ENCODE measurements around the gene AKR7A3.
"Not testable (repeated sequence)": the region's sequence is repeated elsewhere in the genome, so short reads cannot be mapped to it uniquely, and the experiment has no call there.

The AKR7A3 gene

DNA sequence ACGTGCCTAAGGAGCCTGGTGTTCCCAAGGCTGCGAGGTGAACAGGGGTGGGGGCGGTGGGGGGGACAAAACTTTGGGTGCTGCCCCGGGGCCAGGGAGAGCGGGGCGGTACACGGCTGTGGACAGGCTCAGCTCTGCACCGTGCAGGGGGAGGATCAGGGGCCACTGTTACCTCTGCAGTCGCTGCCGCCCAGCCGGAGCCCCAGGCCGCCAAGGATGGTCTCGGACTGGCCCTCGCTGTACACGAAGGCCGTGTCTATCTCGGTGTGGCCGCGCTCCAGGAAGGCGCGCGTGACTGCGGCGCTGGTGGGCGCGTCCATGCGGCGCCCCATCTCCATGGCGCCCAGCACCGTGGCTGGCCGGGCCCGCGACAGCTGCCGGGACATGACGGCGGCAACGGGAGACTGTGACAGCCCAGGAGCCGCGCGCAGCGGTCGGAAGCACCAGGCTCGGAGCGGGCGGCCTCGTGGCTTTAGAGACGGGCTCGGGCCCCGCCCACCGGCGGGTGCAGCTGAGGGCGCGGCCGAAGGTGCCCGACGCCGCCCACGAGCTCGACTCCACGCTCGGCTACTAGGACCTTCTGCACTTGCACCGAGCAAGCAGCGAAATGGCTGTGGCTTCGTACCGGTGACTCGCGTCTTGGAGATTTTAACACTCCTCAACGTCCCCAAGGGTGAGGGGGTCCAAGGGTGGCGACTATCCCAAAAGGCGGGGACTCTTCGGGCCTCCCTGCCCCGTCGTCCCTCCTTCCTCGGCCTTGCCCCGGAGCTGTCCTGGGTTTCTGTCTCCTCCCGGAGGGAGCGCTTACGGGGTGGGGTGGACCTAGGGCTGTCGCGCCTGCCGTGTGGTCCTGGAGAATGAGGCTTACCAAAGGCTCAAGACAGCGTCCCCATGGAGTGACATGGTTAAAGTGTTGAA, at the start of gene AKR7A3:
TSS of gene AKR7A3 (minus strand) at position 447 of the 918 bp plus-strand sequence. CDS start at position 386, 61 bp downstream.
- DNase-seq (ENCODE audit: low read depth, low spot score); H3K27ac ChIP-seq: not testable (repeated sequence)

DNA sequence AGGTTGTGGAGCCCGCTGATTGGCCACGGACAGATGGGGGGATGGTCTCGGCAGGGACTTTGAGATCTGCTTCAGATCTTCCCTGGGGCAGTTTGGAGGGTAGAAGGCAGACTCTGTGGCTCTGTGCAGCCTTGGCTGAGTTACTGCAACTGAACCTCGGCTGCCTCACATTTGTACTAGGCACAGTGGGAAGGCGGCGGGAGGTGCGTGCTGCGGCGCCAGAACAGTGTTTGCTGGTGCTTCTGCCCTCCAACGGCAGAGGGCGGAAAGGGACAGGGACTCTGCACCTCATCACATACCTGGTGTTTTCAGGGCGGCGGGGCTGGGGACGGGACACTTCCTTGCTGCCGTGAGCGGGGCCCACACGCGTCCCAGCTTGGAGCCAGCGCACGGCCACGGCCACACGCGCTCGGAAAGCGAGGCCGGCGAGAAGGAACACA, 49.8 kb upstream of the AKR7A3 start:
- no peak overlapping the region for H3K27ac ChIP-seq
- no peak for DNase-seq (ENCODE audit: low read depth, low spot score)

DNA sequence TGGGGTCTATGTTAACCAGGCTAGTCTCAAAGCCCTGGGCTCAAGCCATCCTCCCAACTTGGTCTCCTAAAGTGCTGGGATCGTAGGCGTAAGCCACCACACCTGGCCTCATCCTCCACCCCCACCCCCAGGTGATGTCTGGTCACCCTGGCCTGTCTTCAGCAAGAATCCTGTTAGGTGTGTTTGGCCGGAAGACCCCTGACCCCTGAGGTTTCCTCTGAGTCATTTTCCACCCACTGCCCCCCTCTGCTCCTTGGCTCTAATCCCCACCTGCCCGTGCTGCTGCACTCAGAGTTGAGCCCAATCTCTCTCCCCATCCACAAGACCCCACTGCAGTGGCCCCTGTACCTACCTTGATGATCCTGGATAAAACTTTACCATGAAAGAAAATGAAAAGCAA, 48.7 kb upstream of the AKR7A3 start:
- DNase-seq (ENCODE audit: low read depth, low spot score), result no peak
- H3K27ac ChIP-seq, result no peak overlapping the region

DNA sequence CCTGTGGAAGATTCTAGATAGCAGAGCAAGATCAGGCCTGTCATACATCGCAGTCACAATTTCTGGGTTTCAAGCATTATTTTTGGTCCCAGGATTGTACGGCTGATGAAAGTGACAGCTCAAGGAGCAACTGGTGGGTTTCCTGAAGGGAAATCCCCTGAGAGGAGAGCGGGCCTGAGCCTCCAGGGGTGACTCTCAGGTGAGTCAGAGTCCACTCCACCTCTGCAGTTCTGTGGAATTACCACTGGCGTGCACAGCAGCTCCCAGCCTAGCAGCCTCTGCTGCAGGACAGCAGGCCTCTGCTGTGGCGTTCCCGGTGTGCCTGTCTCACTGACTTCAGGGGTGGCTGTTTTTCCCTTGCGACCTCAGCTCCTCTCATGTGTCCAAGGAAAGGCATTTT, 48.0 kb upstream of the AKR7A3 start:
- H3K27ac ChIP-seq, result no peak overlapping the region
- no peak for DNase-seq (ENCODE audit: low read depth, low spot score)

DNA sequence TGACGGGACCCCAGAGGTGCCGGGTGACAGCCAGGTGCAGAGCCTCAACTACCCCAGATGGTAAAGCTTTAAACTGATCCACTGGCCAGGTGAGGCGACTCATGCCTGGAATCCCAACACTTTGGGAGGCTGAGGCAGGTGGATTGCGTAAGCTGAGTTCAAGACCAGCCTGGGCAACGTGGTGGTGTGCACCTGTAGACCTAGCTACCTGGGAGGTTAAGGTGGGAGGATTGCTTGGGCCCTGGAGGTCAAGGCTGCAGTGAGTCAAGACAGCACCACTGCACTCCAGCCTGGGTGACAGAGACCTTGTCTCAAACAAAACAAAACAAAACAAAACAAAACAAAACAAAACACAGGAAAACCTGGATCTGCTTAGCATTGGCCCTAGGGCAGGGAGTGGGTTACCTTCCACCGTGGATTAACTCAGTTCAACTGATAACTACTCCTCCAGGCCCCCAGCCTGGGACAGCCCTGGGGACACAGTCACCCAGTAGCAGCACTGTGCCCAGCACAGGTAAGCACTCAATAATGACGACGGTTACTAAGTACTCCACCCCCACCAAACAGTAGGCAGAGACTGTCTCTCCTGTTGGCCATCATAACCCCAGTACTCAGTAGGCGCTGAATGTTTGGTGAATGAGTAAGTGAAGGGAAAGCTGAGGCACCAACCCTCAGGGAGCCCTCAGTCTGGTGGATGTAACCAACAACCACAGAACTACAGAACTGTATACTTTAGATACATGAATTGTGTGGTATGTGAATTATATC, 45.2 kb upstream of the AKR7A3 start:
- DNase-seq (ENCODE audit: low read depth, low spot score), result no peak
- no peak overlapping the region for H3K27ac ChIP-seq

DNA sequence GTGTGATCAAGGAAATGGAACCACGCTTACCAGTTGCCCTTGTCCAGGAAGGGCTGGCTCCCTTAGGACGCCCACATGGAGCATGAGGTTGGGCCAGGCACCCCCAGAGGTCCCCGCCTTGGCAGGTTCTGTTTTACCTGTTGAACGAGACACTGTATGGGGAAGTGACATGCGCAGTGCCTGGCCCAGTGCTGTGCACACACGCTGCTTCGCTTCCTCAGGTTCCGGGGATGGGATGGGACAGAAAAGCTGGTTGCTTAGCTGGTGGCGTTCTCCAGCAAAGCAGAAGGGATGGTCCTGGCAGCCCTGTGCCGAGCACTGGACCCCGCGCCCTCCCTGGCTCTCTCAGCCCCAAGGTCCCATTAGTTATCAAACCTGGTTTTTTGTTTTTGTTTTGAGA, 44.3 kb upstream of the AKR7A3 start:
- DNase-seq (ENCODE audit: low read depth, low spot score), result no peak
- no peak overlapping the region for H3K27ac ChIP-seq

DNA sequence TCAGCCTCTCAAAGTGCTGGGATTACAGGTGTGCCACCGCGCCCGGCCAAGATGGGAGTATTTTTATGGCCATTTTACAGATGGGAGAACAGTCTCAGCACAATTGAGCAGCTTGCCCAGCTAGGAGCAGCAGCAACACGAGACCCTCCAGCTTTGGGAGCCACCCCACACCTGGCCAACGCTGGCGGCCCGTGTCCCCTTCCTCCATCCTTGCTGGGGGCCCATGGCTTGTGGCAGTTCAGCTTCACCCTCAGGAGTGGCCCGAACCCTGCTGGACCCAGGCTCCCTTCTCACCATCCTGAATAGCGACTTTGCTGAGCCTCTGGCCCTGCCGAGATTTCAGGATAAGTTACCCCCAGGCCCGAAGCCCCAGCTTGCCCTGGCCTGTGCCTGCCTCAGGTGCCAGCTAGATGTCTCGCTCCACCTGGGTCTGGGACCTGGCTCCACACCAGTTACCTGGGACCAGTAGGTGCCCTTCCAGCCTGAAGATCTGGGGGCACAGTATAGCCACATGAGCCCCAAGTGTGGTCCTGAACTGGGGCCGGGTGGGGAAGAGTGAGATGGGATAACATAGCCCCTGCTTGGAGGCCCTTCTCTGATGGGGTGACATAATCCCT, 42.8 kb upstream of the AKR7A3 start:
- DNase-seq (ENCODE audit: low read depth, low spot score), result no peak

DNA sequence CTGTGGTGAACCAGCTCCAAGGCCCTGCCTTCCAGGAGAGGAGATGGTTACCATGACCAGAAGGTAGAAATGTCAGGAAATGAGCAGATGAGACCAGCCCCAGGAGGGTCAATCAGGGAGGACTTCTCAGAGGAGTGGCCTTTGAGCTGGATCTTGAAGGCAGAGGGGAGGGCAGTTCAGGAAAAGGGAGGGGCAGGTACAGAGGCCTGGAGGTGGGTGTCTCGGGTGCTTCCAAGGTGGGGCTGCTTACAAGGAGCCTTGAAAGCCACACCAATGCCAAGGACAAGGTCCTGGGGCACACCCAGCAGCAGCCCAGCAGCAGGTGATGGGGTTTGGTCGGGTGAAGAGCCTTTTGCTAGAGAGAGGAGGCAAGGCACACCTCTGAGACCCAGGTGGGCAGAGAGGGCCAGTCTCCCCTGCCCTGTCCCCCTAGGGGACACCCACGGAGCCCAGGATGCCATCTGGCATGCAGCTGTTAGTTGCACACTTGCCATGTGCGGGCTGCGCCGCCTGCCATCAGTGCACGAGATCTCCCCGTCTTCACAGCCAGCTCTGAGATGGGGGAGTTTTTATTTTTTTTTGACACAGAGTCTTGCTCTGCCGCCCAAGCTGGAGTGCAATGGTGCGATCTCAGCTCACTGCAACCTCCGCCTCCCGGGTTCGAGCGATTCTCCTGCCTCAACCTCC, 42.0 kb upstream of the AKR7A3 start:
- DNase-seq (ENCODE audit: low read depth, low spot score), result no peak
- no peak overlapping the region for H3K27ac ChIP-seq

More for the DNA sequence above, 42.8 kb upstream of the AKR7A3 start:
- no peak overlapping the region for H3K27ac ChIP-seq

DNA sequence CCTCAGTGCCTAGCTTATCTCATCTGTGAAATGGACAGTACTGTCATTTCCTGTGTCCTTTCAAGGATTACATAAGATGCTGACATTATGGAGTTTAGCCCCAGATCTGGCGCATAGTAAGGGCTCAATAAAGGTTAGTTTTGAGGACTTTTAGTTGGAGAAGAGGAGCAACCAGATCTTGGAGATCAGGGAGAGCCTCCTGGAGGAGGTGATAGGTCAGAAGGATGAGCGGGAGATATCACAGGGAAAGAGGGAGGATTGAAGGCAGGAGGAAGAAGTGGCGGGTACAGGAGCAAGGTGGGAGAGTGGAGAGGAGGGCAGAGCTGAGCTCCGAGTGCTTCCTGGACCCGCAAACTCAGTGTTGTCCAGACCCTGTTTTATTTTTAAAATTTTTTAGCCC, 41.0 kb upstream of the AKR7A3 start:
- DNase-seq (ENCODE audit: low read depth, low spot score), result no peak
- H3K27ac ChIP-seq, result no peak overlapping the region

DNA sequence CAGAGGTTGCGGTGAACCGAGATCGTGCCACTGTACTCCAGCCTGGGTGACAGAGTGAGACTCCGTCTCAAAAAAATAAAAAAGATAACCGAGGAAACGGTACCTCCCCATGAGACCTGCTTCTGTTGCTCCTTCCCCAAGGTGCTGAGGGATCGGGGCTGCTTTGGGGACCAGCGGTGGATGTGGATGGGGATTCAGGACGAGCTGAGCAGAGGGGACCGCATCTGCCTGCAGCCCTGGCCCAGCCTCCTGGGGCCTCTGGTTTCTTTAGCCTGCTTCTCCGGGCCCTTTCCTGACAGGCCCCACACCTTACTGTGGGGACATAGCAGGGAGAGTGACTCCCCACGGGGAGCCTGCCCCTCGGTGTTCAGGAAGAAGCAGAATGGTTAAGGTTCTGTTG, 40.6 kb upstream of the AKR7A3 start:
- H3K27ac ChIP-seq, result no peak overlapping the region
- no peak for DNase-seq (ENCODE audit: low read depth, low spot score)

DNA sequence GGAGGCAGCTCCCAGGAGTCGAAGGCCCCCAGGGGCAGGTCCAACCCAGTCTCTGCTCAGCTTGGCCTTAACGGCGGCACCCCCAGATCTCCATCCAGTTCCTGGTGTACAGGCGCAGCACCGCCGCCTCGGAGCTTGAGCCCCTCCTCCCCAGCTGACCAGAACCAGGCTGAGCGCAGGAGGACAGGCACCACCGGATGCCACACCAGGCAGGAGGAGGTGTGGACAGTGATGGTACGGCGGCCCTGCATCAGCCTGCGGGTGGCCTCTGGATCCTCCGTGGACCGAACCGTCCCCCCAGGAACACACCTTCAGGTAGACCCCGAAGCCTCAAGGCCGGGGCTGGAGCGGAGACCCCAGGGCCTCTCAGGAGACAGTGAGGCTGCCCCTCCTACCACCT, 39.9 kb upstream of the AKR7A3 start:
- H3K27ac ChIP-seq, result no peak overlapping the region
- no peak for DNase-seq (ENCODE audit: low read depth, low spot score)

DNA sequence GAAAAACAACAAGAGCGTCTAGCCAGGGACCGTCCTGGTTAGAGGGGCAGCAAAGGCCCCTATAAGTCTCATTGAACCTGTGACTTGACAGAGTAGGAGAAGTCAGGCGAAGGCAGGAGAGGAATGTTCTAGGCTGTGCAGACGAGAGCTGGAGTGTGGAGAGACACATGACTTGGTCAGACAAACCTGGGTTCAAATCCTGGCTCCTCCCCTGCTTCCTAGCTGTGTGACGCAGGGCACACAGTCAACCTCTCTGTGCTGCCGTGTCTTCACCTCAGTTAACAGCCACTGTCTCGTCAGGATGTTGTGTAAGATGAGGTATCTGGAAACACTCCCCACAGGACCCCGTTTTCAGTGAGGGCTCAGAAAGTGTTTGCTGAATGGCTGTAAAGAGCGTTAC, 39.2 kb upstream of the AKR7A3 start:
- DNase-seq (ENCODE audit: low read depth, low spot score), result no peak

DNA sequence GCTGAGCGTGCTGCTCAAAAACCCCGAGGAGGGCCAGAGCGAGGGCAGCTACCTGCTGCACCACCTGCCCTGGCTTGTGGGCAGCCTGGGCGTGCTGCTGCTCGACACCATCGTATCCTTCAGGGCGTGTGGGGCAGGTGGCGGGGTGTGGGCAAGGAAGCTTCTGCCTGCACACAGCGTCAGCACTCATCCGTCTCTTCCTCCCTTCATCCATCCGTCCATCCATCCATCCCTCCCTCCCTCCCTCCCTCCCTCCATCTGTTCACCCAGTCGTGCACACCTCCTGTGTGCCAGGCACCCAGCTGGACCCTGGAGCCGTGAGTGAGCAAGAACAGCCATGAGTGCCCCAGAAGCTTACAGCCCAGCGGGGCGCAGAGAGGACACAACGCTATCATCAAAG, 38.7 kb upstream of the AKR7A3 start:
- no peak overlapping the region for H3K27ac ChIP-seq
- no peak for DNase-seq (ENCODE audit: low read depth, low spot score)

More for the DNA sequence above, 39.2 kb upstream of the AKR7A3 start:
- H3K27ac ChIP-seq, result no peak overlapping the region

DNA sequence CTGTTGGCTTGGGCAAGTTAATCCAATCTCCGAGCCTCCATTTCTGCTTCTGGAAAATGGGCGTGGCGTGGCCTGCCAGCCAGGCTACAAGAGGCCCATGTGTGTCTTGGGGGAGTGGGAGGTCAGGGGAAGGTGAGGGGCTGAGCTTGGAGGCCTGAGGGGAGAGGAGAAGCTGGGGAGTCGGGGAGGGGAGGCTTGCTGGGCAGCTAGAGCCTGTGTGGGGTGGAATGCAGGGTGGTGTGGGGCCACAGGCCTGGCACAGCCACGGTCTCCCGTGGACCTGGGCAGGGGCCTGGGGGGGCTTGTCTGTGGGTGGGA, 38.1 kb upstream of the AKR7A3 start:
- DNase-seq (ENCODE audit: low read depth, low spot score), result no peak
- no peak overlapping the region for H3K27ac ChIP-seq

DNA sequence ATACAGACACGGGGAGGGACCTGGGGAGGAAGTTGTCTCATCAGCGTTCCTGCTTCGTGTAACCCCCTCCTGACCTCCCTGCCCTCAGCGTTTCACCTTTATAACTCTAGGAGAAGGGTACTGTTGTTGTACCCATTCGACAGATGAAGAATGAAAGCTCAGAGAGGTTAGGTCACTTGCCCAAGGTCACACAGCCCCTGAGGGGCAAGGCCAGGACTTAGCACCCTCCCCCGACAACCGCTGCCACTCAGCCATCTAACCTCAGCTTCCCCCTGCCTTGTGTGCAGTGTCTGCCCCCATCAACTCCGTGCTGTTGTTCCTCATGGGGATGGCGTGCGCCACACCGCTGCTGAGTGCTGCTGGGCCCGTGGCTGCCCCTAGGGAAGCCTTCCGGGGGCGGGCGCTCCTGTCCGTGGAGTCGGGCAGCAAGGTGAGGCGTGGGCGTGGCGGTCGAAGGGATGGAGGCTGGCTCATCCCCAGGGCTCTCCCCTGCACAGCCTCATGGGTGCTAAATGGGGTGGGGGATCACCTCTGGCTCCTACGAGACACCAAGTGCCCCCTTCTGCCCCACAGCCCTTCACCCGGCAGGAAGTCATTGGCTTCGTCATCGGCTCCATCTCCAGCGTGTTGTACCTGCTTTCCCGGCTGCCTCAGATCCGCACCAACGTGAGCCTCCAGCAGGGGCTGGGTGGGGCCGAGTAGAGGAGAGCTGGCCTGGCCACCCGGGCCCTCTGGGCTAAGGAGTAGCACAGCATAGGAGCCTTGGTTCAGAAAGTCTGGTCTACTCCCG, 37.6 kb upstream of the AKR7A3 start:
- DNase-seq (ENCODE audit: low read depth, low spot score), result no peak

DNA sequence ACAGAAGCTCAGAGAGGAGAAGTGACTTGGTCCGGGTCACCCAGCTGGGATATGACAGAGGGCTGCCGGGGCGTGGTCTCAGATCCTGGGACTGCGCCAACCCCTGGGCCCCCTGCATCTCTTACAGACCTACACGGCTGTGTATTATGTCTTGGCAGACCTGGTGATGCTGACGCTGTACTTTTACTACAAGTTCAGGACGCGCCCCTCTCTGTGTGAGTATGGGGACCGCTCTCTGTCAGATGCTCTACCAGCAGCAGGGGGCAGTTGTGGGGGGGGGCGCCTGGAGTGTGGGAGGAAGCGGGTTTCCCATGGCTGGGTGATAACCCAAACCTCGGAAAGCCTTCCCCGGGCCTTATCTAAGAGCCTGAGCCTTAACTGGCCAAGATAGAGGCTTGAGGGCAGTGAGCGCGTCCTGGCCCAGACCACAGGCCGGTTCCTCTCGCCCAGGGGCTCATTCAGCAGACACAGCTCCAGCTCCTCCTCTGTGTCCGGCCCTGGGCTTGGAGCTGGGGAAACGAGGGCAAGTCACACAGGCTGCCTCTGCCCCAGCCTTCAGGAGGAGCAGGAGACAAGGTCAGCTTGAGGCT, 36.9 kb upstream of the AKR7A3 start:
- no peak for DNase-seq (ENCODE audit: low read depth, low spot score)
- H3K27ac ChIP-seq, result no peak overlapping the region

More for the DNA sequence above, 37.6 kb upstream of the AKR7A3 start:
- H3K27ac ChIP-seq, result no peak overlapping the region

DNA sequence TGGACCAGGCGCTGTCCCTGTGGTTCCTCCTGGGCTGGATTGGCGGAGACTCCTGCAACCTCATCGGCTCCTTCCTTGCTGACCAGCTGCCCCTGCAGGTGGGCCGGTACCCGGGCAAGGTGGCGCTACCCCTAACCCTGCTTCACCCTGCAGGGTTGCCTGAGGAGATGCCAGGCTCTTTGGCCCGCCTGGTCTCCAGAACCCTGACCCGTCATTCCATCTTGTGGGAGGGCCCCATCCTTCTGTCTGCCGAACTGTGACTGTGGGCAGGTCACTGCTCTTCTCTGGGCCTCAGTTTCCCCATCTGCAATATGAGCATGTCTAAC, 36.1 kb upstream of the AKR7A3 start:
- H3K27ac ChIP-seq, result no peak overlapping the region
- DNase-seq (ENCODE audit: low read depth, low spot score), result no peak

DNA sequence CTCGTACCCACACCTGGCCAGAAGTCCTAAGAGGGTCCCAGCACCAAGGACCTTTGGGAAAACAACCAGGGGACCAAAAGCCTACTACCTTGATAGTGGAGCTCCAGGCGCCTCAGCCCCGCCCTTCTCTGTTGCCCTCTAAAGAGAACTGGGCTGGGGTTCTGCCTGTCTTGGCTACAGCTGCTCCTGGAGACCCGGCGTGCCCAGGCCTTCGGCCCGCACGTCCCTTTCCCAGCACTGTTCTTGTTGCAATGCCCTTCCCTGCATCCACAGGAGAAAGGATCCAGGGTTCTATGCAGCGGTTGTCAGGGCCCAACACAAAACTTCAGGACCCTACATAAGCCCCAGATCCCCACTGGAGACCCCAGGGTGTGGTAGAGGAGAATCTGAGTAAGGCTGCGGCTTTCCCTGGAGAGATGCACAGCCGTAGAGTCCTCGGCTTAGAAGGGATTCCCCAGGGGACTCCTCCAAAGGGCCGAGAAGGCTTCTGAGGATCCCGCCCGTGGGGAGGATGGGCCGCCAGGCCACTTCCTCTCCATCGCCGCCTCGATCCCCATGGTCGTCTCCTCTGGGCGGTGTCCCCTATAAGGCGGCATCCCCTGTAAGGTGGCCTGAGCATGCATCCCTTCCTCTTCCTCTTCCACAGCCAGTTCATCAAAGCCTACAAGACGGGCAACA, 35.6 kb upstream of the AKR7A3 start:
- no peak for DNase-seq (ENCODE audit: low read depth, low spot score)

DNA sequence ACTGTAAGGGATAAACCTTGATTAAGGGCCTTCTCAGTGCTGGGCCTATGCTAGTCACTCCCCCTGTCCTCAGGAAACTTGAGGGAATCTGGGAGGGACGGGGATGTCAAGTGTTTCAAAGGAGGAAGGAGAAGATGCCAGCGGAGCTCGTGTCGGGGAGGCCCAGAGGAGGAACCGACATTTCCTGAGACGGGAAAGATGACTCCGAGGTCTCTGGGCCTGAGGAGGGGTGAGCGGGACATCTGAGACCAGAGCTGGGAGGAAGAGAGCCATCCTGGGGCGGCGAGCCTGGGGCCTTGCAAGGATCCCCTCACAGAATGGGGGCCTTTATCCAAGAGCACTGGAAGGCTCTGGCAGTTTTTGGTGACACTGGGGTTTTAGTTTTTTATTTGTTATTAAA, 33.9 kb upstream of the AKR7A3 start:
- H3K27ac ChIP-seq, result no peak overlapping the region
- no peak for DNase-seq (ENCODE audit: low read depth, low spot score)

More for the DNA sequence above, 35.6 kb upstream of the AKR7A3 start:
- H3K27ac ChIP-seq, result no peak overlapping the region

All from epithelial cell of prostate (primary cell).